OCI-LY1 (cell line): ENCODE results near the gene CCDC83.

Experiments
- H2AFZ ChIP-seq: fragments of 200-600 bp; sonication (generic), shearing (Covaris generic); 2 replicates; pipeline ENCODE4 v1.6.0; 2014; ENCODE audit warnings: antibody characterized with exemption, mild to moderate bottlenecking, low read length
- H3F3A ChIP-seq: fragments of 200-600 bp; sonication (generic), shearing (Covaris generic); 2 replicates; pipeline ENCODE4 v1.6.0; 2014; ENCODE audit warnings: mild to moderate bottlenecking, antibody characterized with exemption, low read length, moderate library complexity; ENCODE audit not compliant: insufficient read depth
- H3K27ac ChIP-seq: fragments of 200-600 bp; sonication (generic); 2 replicates; pipeline ENCODE4 v1.5.1; 2014; ENCODE audit warnings: low read length, mixed run types, mild to moderate bottlenecking, low read depth; ENCODE audit not compliant: poor library complexity, severe bottlenecking
- H3K27me3 ChIP-seq: fragments of 200-600 bp; sonication (generic); 2 replicates; pipeline ENCODE4 v1.6.0; 2014; ENCODE audit warnings: antibody characterized with exemption, mild to moderate bottlenecking, low read length, moderate library complexity; ENCODE audit not compliant: insufficient read depth
- H3K36me3 ChIP-seq: fragments of 200-600 bp; sonication (generic); 2 replicates; pipeline ENCODE4 v1.6.1; 2014; ENCODE audit warnings: mild to moderate bottlenecking, antibody characterized with exemption, low read length, moderate library complexity, mixed read lengths; ENCODE audit not compliant: insufficient read depth
- H3K4me1 ChIP-seq: fragments of 200-600 bp; sonication (generic); 2 replicates; pipeline ENCODE4 v1.5.1; 2014; ENCODE audit warnings: mild to moderate bottlenecking, low read length, moderate library complexity; ENCODE audit not compliant: insufficient read depth, severe bottlenecking
- H3K4me2 ChIP-seq: fragments of 200-600 bp; sonication (generic), shearing (Covaris generic); 2 replicates; pipeline ENCODE4 v1.6.1; 2014; ENCODE audit warnings: low read length
- H3K4me3 ChIP-seq: fragments of 200-600 bp; sonication (generic); 2 replicates; pipeline ENCODE4 v1.5.1; 2014; ENCODE audit warnings: low read length, low read depth, mild to moderate bottlenecking, mixed read lengths; ENCODE audit not compliant: poor library complexity, severe bottlenecking
- H3K79me2 ChIP-seq: fragments of 200-600 bp; shearing (Covaris generic); 2 replicates; pipeline ENCODE4 v1.6.1; 2016; ENCODE audit warnings: mixed run types, low read length, mixed read lengths; ENCODE audit not compliant: insufficient read depth
- H3K9ac ChIP-seq: fragments of 200-600 bp; sonication (generic), shearing (Covaris generic); 2 replicates; pipeline ENCODE4 v1.6.1; 2014; ENCODE audit warnings: mild to moderate bottlenecking, low read length, mixed read lengths
- H3K9me2 ChIP-seq: fragments of 200-600 bp; sonication (generic), shearing (Covaris generic); 2 replicates; pipeline ENCODE4 v1.6.1; 2014; ENCODE audit warnings: low read depth, mild to moderate bottlenecking, low read length, mixed read lengths
- H3K9me3 ChIP-seq: fragments of 200-600 bp; shearing (Covaris generic); 2 replicates; pipeline ENCODE4 v1.6.1; 2014; ENCODE audit warnings: low read length, mixed read lengths
- H4K20me1 ChIP-seq: fragments of 200-600 bp; sonication (generic), shearing (Covaris generic); 2 replicates; pipeline ENCODE4 v1.6.0; 2016; ENCODE audit warnings: mild to moderate bottlenecking, low read length; ENCODE audit not compliant: insufficient read depth
- EZH2 ChIP-seq: fragments of 200-600 bp; sonication (generic), shearing (Covaris generic); IDR thresholded peaks from 2 replicates; pipeline ENCODE4 v1.8.0; 2017; ENCODE audit warnings: borderline replicate concordance, mixed run types, mild to moderate bottlenecking, antibody characterized with exemption, low read length, moderate library complexity, mixed read lengths
- TF ChIP-seq, protein P1 (sequence below): fragments of 200-600 bp; sonication (generic), shearing (Covaris generic); IDR thresholded peaks from 2 replicates; pipeline ENCODE4 v1.5.1; 2017; ENCODE audit warnings: mild to moderate bottlenecking, antibody characterized with exemption, low read length, moderate library complexity, mixed read lengths

CCDC83 gene

DNA sequence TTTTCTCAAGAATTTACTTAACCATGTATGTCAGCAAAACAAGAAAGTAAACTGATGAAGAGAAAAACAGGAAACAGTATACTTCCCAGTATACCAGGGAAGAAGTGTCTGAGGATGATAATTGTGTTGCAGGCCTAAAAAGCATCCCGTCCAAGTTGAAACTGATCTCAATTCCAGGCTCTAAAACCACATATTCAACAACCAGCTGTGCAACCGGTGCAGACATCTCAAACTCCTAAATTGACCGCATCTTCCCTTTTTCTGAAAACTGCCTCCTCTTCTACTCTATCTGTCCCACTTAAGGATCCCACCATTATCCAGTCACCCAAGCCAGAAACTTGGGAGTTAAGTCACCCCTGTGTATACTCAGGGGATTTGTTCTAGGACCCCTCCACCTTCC lies 47.2 kb downstream of the CCDC83 start:
- Histone ChIP-seq H3K4me3 (no peak overlapping the region), H3K9me2 (no peaks in the 10 kb centered on the region), H4K20me1 (no peaks in the 10 kb centered on the region), H3K27ac (no peak overlapping the region), H3K27me3 (no peaks in the 10 kb centered on the region), H2AFZ (no peak overlapping the region), H3K4me1 (no peaks in the 10 kb centered on the region), H3K4me2 (no peak overlapping the region), H3K36me3 (no peaks in the 10 kb centered on the region), H3F3A (no peaks in the 10 kb centered on the region), H3K79me2 (no peaks in the 10 kb centered on the region), H3K9me3 (no peaks in the 10 kb centered on the region), H3K9ac (no peak overlapping the region)
- TF ChIP-seq, protein P1, sequence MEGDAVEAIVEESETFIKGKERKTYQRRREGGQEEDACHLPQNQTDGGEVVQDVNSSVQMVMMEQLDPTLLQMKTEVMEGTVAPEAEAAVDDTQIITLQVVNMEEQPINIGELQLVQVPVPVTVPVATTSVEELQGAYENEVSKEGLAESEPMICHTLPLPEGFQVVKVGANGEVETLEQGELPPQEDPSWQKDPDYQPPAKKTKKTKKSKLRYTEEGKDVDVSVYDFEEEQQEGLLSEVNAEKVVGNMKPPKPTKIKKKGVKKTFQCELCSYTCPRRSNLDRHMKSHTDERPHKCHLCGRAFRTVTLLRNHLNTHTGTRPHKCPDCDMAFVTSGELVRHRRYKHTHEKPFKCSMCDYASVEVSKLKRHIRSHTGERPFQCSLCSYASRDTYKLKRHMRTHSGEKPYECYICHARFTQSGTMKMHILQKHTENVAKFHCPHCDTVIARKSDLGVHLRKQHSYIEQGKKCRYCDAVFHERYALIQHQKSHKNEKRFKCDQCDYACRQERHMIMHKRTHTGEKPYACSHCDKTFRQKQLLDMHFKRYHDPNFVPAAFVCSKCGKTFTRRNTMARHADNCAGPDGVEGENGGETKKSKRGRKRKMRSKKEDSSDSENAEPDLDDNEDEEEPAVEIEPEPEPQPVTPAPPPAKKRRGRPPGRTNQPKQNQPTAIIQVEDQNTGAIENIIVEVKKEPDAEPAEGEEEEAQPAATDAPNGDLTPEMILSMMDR: no peak
- no peak for TF ChIP-seq EZH2

DNA sequence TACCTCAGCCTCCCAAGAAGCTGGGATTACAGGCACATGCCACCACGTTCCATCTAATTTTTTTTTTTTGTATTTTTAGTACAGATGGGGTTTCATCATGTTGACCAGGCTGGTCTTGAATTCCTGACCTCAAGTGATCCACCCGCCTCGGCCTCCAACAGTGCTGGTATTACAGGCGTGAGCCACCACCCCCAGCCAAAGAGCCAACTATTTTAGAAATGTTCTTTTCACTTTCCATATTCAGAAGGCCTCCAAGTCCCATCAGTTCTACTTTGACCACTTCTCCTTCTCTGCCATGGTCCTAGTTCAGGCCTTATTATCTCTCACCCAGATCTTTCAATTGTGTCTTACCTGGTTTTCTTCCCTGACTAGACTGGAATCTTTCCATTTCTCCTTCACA lies 48.2 kb downstream of the CCDC83 start:
- no peaks in the 10 kb centered on the region for H3F3A ChIP-seq
- H3K9me2 ChIP-seq: no peaks in the 10 kb centered on the region
- H4K20me1 ChIP-seq: no peaks in the 10 kb centered on the region
- H3K27ac ChIP-seq: no peak overlapping the region
- H3K27me3 ChIP-seq: no peaks in the 10 kb centered on the region
- H3K4me3 ChIP-seq: no peak overlapping the region
- H3K9ac ChIP-seq: no peak overlapping the region
- H3K4me2 ChIP-seq: no peak overlapping the region
- TF ChIP-seq, protein P1: no peak
- TF ChIP-seq EZH2: no peak
- no peak overlapping the region for H2AFZ ChIP-seq
- no peaks in the 10 kb centered on the region for H3K9me3 ChIP-seq
- H3K4me1 ChIP-seq: no peaks in the 10 kb centered on the region
- no peaks in the 10 kb centered on the region for H3K79me2 ChIP-seq
- H3K36me3 ChIP-seq: no peaks in the 10 kb centered on the region

DNA sequence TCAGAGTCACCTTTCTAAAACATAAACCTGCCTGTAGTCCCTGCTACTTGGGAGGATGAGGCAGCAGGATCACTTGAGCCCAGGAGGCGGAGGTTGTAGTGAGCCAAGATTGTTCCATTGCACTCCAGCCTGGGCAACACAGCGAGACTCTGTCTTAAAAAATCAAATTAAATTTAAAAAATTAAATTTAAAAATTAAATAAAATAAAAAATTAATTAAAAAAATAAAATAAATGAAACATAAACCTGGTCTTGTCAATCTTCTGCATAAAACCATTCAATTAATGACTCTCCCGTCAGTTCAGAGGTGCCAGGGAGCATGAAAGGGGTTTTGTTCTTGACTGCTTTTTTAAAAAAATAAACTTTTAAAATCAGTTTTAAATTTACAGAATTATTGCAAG lies 48.6 kb downstream of the CCDC83 start:
- H3K9ac ChIP-seq: no peak overlapping the region
- no peak overlapping the region for H3K4me2 ChIP-seq
- no peaks in the 10 kb centered on the region for H3K36me3 ChIP-seq
- no peak overlapping the region for H3K27ac ChIP-seq
- TF ChIP-seq, protein P1: no peak
- TF ChIP-seq EZH2: no peak
- no peaks in the 10 kb centered on the region for H3F3A ChIP-seq
- H3K4me3 ChIP-seq: no peak overlapping the region
- H3K9me2 ChIP-seq: no peaks in the 10 kb centered on the region
- no peaks in the 10 kb centered on the region for H3K79me2 ChIP-seq
- no peaks in the 10 kb centered on the region for H3K27me3 ChIP-seq
- no peaks in the 10 kb centered on the region for H3K4me1 ChIP-seq
- no peak overlapping the region for H2AFZ ChIP-seq
- no peaks in the 10 kb centered on the region for H3K9me3 ChIP-seq
- no peaks in the 10 kb centered on the region for H4K20me1 ChIP-seq
